Activated CD4-positive, alpha-beta T cell treated with anti-CD3 and anti-CD28 coated beads, Interleukin-2, amount 50 U/mL, for 48 hours (primary cell): Measurements from ENCODE around the gene COL5A2.

Experiments
- DNase-seq, 2 experiments: peaks; one replicate each; pipeline ENCODE4 v3.0.0-alpha.2; 2020

The COL5A2 gene

GRCh38 chr2:189095101-189095500, 84.5 kb downstream of the COL5A2 start:
- DNase-seq = no peak

DNA sequence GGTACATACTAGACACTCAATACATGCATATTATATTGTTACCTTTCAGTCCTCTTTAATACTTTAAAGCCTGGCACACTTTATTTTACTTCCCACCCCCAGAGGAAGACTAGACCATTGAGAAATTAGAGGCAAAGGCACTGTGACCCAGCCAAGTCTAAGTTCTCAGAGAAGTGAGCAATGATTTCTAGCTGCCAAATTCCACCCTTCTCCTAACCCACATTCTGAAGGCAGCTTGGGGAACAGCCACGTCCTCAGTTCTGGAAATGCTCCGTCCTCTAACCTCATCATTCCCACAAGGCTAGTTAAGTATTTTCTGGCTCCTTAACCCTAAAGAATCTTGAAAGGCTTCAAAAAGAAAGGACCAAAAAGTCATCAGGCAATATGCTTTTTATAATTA, 86.6 kb downstream of the COL5A2 start:
- DNase-seq = no peak

DNA sequence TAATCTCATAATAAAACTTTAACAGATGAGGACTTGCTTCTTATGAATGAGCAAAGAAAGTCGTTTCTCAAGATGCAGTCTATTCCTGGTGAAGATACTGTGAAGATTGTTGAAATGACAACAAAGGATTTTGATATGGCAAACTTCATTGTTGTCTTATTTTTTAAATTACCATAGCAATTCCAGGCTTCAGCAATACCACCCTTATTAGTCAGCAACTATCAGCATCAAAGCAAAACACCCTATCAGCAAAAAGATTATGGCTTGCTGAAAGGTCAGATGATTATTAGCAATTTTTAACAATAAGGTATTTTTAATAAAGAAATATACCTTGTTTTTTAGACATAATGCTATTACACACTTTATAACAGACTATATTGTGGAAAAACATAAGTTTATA, 88.3 kb downstream of the COL5A2 start:
- DNase-seq = no peak

GRCh38 chr2:189088591-189089205, 90.9 kb downstream of the COL5A2 start:
- no peak for DNase-seq

DNA sequence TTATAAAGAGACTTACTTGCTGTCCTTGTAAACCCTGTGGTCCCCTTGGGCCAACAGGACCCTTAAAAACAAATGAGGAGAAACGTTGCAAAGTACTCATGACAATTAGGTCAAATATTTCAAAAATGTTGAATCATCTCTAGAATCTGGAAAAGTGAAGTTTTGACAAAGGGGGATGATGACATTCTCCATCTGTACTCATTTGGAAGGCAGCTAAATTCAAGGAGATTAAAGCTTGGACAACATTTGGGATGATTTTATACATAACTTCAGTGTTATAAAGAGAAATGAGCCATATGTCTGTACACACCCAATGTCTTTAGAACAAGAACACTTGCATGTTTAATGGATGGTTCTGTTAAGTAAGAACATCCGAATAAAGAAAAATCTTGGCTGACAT, 92.9 kb downstream of the COL5A2 start:
- DNase-seq = no peak

DNA sequence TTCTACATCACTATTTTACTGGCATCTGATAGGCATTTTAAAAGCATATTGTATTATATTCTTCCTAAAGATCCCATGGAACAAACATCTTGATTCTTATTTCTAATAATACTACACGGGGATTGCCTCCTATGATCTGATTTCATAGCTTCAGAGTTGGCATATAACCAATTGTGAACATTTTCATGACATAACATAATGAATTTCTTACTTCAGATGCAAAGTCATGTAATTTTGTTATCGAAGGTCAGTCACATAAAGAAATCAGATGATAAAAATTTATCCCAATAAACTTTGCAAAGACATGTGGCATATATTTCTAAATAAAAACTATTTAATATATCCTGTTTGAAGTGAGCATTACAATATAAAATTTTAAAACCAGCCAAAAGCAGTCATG, 93.3 kb downstream of the COL5A2 start:
- DNase-seq = no peak

DNA sequence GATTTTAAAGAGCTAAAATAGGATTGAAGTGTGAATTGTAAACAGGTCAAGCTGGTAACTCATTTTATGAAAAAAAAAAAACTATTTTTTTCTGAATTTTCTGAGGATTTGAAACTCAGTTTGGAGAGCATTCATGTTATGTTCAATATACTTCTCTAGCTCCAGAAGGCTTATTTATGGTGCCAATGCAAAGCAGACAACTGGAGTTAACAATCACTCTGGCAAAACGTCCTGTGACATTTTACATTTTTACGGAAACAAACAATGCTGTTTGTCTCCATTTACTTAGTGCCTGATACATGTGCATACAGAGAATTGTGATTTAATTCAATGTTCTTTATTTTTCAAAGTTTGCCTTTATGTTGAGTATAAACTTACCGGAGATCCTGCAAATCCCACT, 96.0 kb downstream of the COL5A2 start:
- no peak for DNase-seq

DNA sequence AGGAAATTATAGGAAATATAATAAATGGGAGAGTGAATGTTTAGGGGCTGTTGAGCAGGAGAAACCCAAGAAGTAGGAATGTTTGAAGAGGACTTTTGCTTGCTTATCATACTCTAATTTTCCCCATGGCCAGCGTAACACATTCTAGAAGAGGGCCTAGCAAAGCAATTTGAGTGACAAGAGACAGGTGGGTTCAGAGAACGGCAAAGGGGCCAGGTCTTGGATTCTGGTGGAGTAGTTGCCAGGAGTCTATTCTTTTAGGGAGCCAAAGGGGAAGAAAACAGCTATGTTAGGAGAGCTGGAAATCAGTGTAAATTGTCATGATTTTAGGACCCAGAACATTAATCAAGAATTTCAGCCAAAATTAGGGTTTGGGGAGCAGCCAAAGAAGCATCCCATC, 96.5 kb downstream of the COL5A2 start:
- no peak for DNase-seq

DNA sequence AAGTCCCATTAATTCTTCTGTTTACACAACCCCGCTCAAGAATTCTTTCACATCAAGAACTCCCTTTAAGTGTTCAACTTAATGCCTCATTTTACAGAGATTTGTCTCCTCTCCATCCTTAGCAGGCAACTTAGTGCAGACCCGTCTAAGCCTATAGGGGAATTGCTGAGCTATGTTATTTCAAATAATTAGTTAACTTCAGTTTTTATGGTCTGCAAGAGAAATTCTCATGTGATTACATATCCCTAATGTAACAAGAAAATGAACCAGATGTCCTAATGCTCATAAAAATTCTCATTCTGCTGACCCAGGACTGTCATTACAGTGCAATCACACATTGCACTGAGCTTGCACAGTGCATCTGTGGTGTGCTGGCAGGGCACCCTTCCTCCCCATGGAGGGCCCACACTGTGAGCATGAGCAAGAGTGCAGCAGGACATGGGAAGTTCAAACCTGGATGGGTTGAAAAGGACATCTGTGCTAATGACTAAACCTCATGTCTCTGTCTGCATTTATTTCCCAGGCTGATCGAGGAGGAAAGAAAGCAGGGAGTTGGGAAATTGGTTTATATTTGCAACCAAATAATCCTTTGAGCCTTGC, 97.1 kb downstream of the COL5A2 start:
- no peak for DNase-seq

- DNase-seq = no peak
These were observed 103.0 kb downstream of the COL5A2 start for GRCh38 chr2:189076572-189076971.

DNA sequence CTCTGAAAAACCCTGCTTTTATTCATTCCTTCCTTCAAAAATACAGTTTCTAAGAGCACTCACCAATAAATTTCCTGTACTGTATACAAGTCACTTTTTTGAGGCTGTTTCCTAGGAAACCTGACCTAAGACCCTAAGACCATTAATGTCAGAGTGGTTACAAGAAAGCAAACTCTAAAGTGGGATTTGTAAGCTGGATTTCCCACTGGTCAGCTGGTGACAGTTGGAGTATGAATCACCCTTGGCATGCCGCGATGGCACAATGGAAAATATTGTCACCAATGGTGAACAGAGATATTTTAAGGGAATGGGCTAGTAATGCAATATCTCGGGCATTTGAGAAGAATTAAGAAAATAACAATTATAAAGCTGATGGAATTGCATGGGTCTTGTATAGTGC, 103.4 kb downstream of the COL5A2 start:
- DNase-seq = no peak

DNA sequence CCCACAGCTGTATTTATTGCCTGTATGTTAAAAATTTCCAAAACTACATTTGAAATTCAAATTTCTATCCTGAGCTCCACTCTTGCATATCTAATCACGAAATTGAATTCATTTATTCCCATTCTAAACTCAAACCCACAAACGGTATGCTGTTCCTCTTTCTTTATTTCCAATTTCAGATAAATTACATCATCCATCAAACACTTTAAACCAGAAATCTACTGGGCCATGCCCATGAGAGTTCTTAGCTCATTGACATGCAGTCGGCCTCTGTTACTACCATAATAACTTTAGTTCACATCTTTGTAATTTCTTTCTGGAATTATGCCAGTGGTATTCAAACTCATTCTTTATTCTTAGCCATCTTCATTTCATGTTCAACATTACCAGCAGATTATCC, 105.1 kb downstream of the COL5A2 start:
- DNase-seq = no peak

GRCh38 chr2:189072036-189072435, 107.5 kb downstream of the COL5A2 start:
- DNase-seq = no peak

GRCh38 chr2:189069855-189070619, 109.5 kb downstream of the COL5A2 start:
- no peak for DNase-seq

DNA sequence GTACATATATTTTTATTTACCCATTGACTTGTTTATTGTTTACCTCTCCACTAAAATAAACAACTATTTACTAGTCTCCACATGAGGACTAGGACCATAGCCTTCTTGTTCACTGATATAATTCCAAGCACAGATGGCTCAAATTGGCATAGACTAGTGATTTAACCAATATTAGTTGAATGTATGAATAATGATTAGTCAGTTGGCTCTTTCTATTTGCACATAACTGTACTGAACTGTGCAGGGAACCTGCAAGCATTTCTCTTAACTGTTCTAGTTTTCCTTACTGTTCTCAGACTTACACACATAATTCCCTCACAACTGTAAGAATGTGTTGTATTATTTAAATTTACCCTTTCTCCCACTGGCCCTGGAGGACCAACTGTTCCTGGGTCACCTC, 113.5 kb downstream of the COL5A2 start:
- DNase-seq = no peak

GRCh38 chr2:189060096-189060642, 119.4 kb downstream of the COL5A2 start:
- DNase-seq = no peak

DNA sequence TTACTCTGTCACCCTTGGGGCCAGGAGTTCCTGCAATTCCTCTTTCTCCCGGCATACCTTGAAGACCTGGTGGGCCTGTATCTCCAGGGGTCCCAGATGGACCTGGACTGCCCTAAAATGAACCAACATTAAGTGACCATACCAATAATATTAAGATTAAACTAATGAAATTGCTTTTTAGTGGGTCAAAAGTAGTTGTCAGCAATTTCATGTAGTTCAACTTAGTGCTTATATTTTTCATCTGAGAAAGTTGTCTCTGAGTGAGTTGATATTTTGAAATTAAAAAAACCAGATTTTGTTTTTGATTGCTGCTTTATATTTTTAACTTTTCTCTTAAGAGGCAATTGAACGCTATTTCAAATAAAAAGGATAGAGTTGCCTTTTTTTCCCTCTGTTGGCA, 122.2 kb downstream of the COL5A2 start:
- no peak for DNase-seq

DNA sequence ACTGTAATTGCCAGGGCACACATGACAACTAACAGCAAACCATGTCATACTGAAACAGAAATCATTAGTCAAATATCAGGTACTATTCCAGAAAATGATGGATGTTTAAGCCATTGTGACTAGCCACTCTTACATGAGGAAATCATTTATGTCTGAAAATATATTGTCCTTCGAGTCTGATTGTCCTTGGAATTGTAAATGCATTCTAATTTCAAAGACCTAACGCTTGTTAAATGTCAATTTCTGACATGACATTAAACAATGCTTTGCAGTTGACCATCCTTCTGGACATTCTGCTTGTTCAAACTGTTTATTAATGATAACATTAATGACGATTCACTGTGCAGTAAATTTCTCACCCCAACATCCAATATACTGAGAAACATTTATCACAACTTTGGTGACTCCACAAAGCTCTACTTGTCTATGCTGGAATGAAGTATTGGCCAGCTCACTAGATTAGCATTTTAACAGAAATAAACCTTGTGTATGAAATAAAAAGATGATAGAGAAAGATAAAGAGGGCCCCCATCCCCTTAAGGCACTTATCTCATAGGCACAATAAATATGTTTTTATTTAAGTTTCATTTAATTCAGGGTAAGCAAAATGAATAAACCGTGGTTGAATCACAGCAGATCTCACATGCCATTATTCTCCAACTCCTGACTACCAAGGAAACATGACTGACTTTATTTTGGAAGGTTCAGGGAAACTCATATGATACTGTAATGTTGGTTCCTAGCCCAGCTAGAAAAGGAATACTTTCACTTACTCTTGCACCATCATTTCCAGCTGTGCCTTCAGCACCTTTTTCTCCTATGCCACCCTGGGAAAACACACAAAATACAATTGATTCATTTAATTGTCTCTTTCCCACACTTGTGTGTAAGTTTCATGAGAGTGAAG, 123.1 kb downstream of the COL5A2 start:
- DNase-seq = no peak

DNA sequence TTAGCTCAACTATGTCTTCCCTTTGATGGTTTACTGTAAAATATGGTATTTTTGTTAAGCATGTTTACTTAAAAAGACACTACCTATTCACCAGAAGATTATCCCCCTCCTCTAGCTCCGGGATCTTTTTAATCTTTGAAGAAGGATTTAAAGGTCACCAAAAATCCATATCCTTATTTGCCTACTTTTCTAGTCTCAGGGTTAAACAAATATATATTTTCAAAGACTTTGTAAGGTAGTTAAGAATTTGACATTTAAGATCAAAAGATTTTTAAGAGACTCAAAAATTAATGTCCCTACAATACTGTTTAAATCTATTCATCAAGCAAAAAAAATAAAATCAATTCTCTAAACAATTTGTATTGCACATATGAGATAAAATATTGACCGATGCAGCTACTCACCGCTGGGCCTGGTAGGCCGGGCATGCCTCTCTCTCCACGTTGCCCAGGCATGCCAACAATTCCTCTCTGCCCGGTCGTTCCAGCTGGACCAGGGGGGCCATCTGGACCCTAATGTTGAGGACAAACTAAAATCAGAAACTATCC, 129.3 kb downstream of the COL5A2 start:
- no peak for DNase-seq

DNA sequence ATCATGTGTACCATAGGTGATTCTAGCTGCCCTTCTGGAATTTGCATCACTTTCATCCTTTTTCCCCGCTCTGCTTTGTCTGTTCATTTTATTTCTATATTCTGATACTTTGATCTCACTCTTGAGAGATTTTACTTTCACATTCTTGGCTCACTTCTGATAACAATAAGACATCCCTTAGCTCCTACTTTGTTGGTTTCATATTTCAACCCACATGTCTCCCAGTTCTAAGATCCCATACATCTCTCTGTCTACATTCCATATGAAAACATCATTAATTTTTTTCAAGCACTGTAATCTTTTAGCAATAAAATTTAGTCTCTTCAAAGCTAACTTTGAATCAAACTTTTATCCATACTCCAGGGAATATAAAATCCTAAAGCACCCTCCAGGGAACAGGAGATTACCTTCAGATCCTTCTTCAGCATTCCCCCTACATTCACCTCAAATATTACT, 129.8 kb downstream of the COL5A2 start:
- DNase-seq = no peak

- no peak for DNase-seq
These were observed 131.4 kb downstream of the COL5A2 start for GRCh38 chr2:189048189-189048588.

- no peak for DNase-seq
These were observed 132.2 kb downstream of the COL5A2 start for GRCh38 chr2:189047171-189047888.
